Measurements from ENCODE around the gene WDR53.

Gene WDR53

GRCh38 chr3:196506687-196507086 is 61.7 kb downstream of the WDR53 start:
- TF ChIP-seq SPI1 (IDR thresholded peaks at IDR 0.05; ENCODE audit: low read depth, low read length): no peak
- TF ChIP-seq POLR2A (IDR thresholded peaks at IDR 0.05; ENCODE audit: low read depth, low read length): no peak
- no peak for TF ChIP-seq TAF1 (IDR thresholded peaks at IDR 0.05; ENCODE audit: low read depth, low read length)
- TF ChIP-seq PAX5 (IDR thresholded peaks at IDR 0.05; ENCODE audit: insufficient read depth, low read length, severe bottlenecking): no peak
- no peak for TF ChIP-seq POLR2AphosphoS5 (IDR thresholded peaks at IDR 0.05; ENCODE audit: low read depth, low read length)
- no peak for TF ChIP-seq POU2F2 (IDR thresholded peaks at IDR 0.05; ENCODE audit: low read depth, low read length)
- DNase-seq (ENCODE audit: insufficient read length, low spot score): no peak
- no peak for FAIRE-seq

DNA sequence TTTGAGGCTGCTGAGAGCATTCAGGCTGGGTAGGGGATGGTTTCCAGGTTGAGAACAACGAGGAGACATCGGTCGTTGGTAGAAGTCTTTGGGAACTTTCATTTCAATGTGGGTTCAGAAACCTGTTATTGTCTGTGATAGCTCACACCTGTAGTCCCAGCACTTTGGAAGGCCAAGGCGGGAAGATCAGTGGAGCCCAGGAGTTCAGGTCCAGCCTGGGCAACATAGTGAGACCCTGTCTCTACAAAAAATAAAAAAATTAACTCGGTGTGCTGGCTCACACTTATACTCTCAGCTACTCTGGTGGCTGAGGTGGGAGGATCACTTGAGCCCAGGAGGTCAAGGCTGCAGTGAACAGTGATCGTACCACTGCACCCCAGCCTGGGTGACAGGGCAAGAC is 63.8 kb downstream of the WDR53 start:
- TF ChIP-seq PAX5 (IDR thresholded peaks at IDR 0.05; ENCODE audit: insufficient read depth, low read length, severe bottlenecking) (no peak), POLR2AphosphoS5 (IDR thresholded peaks at IDR 0.05; ENCODE audit: low read depth, low read length) (no peak), TAF1 (IDR thresholded peaks at IDR 0.05; ENCODE audit: low read depth, low read length) (no peak), POLR2A (IDR thresholded peaks at IDR 0.05; ENCODE audit: low read depth, low read length) (no peak), SPI1 (IDR thresholded peaks at IDR 0.05; ENCODE audit: low read depth, low read length) (no peak)
- no peak for FAIRE-seq
- no peak for DNase-seq (ENCODE audit: insufficient read length, low spot score)
